HEK293 (cell line): ENCODE data around the gene STAB1.

Source experiments
- GFI1B ChIP-seq: fragments of 450-650 bp; formaldehyde crosslinking; IDR thresholded peaks from 2 replicates; pipeline ENCODE4 v1.5.1; 2016; ENCODE audit warnings: missing biosample characterization, missing genetic modification characterization
- TCF7L2 ChIP-seq: IDR thresholded peaks from 2 replicates; pipeline ENCODE4 v1.6.1; 2011; ENCODE audit warnings: low read depth, mild to moderate bottlenecking, inconsistent platforms, low read length, moderate library complexity, borderline replicate concordance
- TRIM28 ChIP-seq: IDR thresholded peaks from 2 replicates; pipeline ENCODE4 v1.6.1; 2011; ENCODE audit warnings: low read length, control low read depth, borderline replicate concordance
- ZNF521 ChIP-seq: fragments of 450-650 bp; formaldehyde crosslinking; IDR thresholded peaks from 2 replicates; pipeline ENCODE4 v1.5.1; 2017; ENCODE audit warnings: missing biosample characterization, mild to moderate bottlenecking, missing genetic modification characterization
- ZNF837 ChIP-seq: fragments of 450-650 bp; formaldehyde crosslinking; IDR thresholded peaks from 2 replicates; pipeline ENCODE4 v1.5.1; 2016; ENCODE audit warnings: missing biosample characterization, missing genetic modification characterization
- TF ChIP-seq, protein P1 (sequence below): fragments of 450-650 bp; formaldehyde crosslinking; IDR thresholded peaks from 2 replicates; pipeline ENCODE4 v1.5.1; 2016; ENCODE audit warnings: missing biosample characterization, missing genetic modification characterization
- TF ChIP-seq, protein P2 (sequence below): fragments of 450-650 bp; formaldehyde crosslinking; IDR thresholded peaks from 2 replicates; pipeline ENCODE4 v1.5.1; 2016; ENCODE audit warnings: missing biosample characterization, missing genetic modification characterization

DNA sequence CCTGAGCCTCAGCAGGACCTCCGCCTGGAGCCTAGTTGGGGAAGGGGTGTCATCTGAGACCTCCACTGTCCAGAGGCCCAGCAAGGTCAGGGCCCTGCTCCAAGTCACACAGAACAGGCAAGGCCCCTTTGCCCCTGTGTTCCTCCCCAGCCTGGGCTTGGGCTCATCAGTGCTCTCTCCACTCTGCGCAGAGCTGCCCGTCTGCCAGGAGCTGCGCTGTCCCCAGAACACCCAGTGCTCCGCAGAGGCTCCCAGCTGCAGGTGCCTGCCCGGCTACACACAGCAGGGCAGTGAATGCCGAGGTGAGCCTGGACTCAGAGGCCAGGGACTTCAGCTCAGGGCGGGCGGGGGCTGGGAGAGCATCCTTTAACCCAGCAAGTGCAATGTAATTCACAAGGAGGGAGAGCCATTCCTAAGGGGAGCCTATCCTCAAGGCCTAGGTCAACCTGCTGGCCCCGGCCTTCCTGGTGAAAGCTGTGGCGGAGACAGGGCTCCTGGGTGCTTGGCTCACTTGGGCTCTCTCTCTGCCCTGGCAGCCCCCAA is 7.7 kb downstream of the STAB1 start:
- TF ChIP-seq ZNF837 (tag by site-specific recombination): no peak
- TF ChIP-seq TRIM28: no peak
- TF ChIP-seq, protein P1, sequence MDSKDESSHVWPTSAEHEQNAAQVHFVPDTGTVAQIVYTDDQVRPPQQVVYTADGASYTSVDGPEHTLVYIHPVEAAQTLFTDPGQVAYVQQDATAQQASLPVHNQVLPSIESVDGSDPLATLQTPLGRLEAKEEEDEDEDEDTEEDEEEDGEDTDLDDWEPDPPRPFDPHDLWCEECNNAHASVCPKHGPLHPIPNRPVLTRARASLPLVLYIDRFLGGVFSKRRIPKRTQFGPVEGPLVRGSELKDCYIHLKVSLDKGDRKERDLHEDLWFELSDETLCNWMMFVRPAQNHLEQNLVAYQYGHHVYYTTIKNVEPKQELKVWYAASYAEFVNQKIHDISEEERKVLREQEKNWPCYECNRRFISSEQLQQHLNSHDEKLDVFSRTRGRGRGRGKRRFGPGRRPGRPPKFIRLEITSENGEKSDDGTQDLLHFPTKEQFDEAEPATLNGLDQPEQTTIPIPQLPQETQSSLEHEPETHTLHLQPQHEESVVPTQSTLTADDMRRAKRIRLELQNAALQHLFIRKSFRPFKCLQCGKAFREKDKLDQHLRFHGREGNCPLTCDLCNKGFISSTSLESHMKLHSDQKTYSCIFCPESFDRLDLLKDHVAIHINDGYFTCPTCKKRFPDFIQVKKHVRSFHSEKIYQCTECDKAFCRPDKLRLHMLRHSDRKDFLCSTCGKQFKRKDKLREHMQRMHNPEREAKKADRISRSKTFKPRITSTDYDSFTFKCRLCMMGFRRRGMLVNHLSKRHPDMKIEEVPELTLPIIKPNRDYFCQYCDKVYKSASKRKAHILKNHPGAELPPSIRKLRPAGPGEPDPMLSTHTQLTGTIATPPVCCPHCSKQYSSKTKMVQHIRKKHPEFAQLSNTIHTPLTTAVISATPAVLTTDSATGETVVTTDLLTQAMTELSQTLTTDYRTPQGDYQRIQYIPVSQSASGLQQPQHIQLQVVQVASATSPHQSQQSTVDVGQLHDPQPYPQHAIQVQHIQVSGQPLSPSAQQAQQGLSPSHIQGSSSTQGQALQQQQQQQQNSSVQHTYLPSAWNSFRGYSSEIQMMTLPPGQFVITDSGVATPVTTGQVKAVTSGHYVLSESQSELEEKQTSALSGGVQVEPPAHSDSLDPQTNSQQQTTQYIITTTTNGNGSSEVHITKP (tag by site-specific recombination): no peak
- TF ChIP-seq GFI1B (tag by site-specific recombination): no peak
- TF ChIP-seq ZNF521 (tag by site-specific recombination): no peak
- TF ChIP-seq, protein P2, sequence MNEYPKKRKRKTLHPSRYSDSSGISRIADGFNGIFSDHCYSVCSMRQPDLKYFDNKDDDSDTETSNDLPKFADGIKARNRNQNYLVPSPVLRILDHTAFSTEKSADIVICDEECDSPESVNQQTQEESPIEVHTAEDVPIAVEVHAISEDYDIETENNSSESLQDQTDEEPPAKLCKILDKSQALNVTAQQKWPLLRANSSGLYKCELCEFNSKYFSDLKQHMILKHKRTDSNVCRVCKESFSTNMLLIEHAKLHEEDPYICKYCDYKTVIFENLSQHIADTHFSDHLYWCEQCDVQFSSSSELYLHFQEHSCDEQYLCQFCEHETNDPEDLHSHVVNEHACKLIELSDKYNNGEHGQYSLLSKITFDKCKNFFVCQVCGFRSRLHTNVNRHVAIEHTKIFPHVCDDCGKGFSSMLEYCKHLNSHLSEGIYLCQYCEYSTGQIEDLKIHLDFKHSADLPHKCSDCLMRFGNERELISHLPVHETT: no peak
- TF ChIP-seq TCF7L2: no peak
